Suprapubic skin (tissue), 3 donors: Measurements from ENCODE around the gene CACNA1I.

Source experiments
- POLR2AphosphoS5 ChIP-seq, 3 donors: sonication (generic); formaldehyde crosslinking; IDR thresholded peaks; one replicate each; pipeline ENCODE4 v1.6.1; 2017; ENCODE audit warnings: antibody characterized with exemption in 3 of 3
- TF ChIP-seq, protein P1 (sequence below), 2 donors: fragments of 200-600 bp in 1 of 2; fragments of 450-650 bp in 1 of 2; sonication (generic) in 1 of 2; IDR thresholded peaks; one replicate each; pipeline ENCODE4 v1.5.1; 2016 to 2019; ENCODE audit warnings: antibody characterized with exemption in 2 of 2, mild to moderate bottlenecking in 1 of 2, moderate library complexity in 1 of 2

DNA sequence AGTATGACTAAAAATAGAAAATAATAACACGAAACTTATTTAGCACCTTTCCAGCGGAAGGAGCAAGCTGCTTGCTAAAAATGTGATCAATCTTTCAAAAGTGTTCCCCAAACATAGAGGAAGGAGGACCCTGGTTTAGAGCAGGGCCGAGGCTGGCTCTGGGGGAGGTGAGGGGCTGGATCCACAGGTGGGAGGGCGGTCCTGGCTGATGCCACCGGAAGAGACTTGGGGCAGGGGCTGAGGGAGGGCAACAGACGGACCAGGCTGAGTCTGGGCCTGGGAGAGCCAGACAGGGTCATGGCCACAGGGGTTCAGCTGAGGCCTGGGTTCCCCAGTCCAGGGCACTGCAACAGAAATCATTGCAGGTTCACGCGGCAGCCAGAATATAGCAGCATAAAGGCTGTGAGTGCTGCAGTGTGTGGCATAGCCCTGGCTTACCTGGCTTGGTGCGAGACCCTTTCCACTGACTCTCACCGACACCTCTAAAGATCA lies 143.3 kb downstream of the CACNA1I start:
- TF ChIP-seq, protein P1, sequence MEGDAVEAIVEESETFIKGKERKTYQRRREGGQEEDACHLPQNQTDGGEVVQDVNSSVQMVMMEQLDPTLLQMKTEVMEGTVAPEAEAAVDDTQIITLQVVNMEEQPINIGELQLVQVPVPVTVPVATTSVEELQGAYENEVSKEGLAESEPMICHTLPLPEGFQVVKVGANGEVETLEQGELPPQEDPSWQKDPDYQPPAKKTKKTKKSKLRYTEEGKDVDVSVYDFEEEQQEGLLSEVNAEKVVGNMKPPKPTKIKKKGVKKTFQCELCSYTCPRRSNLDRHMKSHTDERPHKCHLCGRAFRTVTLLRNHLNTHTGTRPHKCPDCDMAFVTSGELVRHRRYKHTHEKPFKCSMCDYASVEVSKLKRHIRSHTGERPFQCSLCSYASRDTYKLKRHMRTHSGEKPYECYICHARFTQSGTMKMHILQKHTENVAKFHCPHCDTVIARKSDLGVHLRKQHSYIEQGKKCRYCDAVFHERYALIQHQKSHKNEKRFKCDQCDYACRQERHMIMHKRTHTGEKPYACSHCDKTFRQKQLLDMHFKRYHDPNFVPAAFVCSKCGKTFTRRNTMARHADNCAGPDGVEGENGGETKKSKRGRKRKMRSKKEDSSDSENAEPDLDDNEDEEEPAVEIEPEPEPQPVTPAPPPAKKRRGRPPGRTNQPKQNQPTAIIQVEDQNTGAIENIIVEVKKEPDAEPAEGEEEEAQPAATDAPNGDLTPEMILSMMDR (IDR thresholded peaks at IDR 0.05): no peak
- TF ChIP-seq POLR2AphosphoS5 (IDR thresholded peaks at IDR 0.05): no peak
